Upper lobe of right lung (tissue), 1 donor: ENCODE data around the gene POU2F3. TPM values are rescaled to one million over a fixed set of nuclear protein-coding genes. Genes with fewer than 3 reads are reported as not detected.
A peak's percentile ranks its signal among the peaks of the same experiment; 100 is the strongest.

Experiments used
- ATAC-seq: fragments of 200-7000 bp; cut with Tn5 transposase; one replicate; pipeline ENCODE4 v1.9.1; 2020; ENCODE audit warnings: mild to moderate bottlenecking, moderate library complexity
- DNase-seq: peaks from one replicate; pipeline ENCODE4 v3.0.0-alpha.2; 2020
- H3K27ac ChIP-seq: fragments of 200-600 bp; one replicate; pipeline ENCODE4 v1.8.0; 2022
- H3K27me3 ChIP-seq: fragments of 200-600 bp; one replicate; pipeline ENCODE4 v1.8.0; 2022; ENCODE audit warnings: mild to moderate bottlenecking
- H3K36me3 ChIP-seq: fragments of 200-600 bp; one replicate; pipeline ENCODE4 v1.8.0; 2022
- H3K4me1 ChIP-seq: fragments of 200-600 bp; one replicate; pipeline ENCODE4 v1.8.0; 2022
- H3K4me3 ChIP-seq: fragments of 200-600 bp; one replicate; pipeline ENCODE4 v1.8.0; 2022; ENCODE audit warnings: mild to moderate bottlenecking
- H3K9me3 ChIP-seq: fragments of 200-600 bp; one replicate; pipeline ENCODE4 v1.8.0; 2022
- intact Hi-C: fragments of 100-400 bp; cut with DNase I; formaldehyde crosslinking; loops from one replicate; pipeline ENCODE4 v1.11.0; 2022
- total RNA-seq: library from RNA; stranded (reverse); fragmentation: NEBNext Ultra II Directional; extraction: Animal tissue kit (Norgen Biotek cat#: 25700); gene quantifications from one replicate; pipeline ENCODE4 v1.2.1, GENCODE V29; 2021
- TF ChIP-seq, protein P1 (sequence below): fragments of 200-600 bp; IDR thresholded peaks from one replicate; pipeline ENCODE4 v1.8.0; 2022; ENCODE audit warnings: antibody characterized with exemption
- donor health status: DM: no; HTN: yes; CAD: no; lungs with severe emphysema.

POU2F3 gene
- total RNA-seq, 1 donor from 2014 or later, result 3.0 TPM

DNA sequence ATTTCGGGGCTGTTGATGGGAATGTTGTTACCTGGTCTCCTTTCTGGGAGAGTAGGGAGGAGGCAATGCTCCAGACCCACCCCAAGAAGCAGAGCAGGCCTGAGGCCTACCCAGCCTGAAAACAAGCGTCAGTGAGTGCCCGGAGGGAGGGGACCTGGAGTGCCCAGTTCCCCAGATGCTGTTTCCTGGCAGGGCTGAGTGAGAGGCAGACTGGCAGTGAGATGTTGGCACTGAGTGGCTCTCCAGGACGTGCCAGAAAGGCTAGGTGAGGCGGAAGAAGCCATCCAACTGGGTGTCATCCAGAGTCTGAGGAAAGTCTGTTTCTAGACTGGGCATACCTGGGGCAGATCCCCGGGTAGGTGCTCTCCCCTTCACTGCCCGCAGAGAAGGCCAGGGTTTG, 1.3 kb downstream of the POU2F3 start:
- intact Hi-C loops, result no loop called here
- no peak overlapping the region for H3K27ac ChIP-seq

DNA sequence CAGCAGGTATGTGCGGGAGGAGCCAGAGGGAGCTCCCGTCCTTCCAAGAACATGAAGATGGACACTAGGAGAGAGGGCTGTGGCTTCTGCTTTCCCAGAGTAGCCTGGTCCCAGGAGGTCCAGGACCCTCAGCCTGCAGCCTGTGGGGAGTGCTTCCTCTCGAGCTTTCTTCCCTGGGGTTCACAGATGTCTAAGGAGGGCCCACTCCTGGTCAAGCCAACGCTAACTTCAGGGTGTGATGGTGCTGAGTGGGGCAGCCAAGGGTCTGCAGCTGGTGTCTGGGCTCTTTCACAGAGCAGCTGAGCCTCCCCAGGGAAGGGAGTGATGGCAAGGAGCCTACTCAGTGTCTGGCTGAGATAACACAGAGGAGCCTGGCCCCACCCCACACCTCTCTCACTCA, 3.3 kb downstream of the POU2F3 start:
- Histone ChIP-seq H3K27ac (no peak overlapping the region), H3K4me3 (no peak overlapping the region), H3K4me1 (no peaks in the 10 kb centered on the region), H3K9me3 (no peaks in the 10 kb centered on the region), H3K27me3 (peaks cover 44% of the 10 kb centered on the region), H3K36me3 (no peaks in the 10 kb centered on the region)
- TF ChIP-seq, protein P1, sequence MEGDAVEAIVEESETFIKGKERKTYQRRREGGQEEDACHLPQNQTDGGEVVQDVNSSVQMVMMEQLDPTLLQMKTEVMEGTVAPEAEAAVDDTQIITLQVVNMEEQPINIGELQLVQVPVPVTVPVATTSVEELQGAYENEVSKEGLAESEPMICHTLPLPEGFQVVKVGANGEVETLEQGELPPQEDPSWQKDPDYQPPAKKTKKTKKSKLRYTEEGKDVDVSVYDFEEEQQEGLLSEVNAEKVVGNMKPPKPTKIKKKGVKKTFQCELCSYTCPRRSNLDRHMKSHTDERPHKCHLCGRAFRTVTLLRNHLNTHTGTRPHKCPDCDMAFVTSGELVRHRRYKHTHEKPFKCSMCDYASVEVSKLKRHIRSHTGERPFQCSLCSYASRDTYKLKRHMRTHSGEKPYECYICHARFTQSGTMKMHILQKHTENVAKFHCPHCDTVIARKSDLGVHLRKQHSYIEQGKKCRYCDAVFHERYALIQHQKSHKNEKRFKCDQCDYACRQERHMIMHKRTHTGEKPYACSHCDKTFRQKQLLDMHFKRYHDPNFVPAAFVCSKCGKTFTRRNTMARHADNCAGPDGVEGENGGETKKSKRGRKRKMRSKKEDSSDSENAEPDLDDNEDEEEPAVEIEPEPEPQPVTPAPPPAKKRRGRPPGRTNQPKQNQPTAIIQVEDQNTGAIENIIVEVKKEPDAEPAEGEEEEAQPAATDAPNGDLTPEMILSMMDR, result no peak
- intact Hi-C loops, result no loop called here
- no peak for DNase-seq
- no peak for ATAC-seq

More for the DNA sequence above, 1.3 kb downstream of the POU2F3 start:
- TF ChIP-seq, protein P1, result no peak
- Histone ChIP-seq H3K4me3 (no peak overlapping the region), H3K36me3 (no peaks in the 10 kb centered on the region), H3K27me3 (peaks cover 44% of the 10 kb centered on the region), H3K4me1 (no peaks in the 10 kb centered on the region), H3K9me3 (no peaks in the 10 kb centered on the region)
- ATAC-seq (peak; percentile 75), DNase-seq (peak; percentile 78)

DNA sequence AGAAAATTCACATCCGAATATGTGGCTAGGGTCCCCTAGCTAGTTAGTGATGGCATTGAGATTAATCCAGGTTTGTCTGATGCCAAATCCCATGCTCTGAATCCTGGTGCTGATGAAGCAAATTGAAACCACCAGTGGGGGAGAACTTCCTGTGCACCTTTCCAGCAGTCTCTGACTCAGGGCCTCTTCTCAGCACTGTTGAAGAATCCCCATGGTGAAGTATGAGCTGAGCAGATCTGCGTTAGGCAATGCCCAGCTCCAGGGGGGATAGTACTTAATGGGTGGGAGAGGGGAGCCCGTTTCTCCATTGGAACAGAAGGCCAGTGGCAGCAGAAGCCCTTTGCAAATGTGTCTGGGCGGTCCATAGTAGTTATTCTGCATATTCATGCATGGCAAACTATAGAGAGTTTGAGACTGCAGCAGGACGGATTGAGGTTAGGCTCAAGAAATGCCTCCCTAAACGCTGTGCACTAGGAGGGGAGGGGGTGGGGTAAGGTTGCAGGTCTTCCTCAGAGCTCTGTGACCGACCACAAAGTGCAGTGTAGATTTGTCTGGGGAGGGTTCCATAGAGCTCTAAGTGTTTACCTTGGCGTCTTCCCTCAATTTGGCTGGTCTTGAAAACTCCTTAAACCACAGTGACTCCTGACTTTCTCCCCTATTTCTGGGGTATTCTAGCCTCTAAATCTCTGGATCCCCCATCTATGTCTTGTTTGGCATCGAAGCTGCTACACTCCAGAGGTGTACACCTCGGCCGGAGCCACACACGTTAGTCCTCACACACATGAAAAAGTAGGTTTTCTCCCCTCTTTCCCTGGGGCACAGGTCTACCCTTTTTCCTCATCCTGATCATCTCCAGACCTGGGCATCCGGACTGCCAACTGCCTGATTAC, 4.8 kb downstream of the POU2F3 start:
- TF ChIP-seq, protein P1, result no peak
- Histone ChIP-seq H3K36me3 (no peaks in the 10 kb centered on the region), H3K27ac (no peak overlapping the region), H3K27me3 (peaks cover 37% of the 10 kb centered on the region), H3K4me3 (no peak overlapping the region), H3K9me3 (no peaks in the 10 kb centered on the region), H3K4me1 (no peaks in the 10 kb centered on the region)
- no peak for DNase-seq
- ATAC-seq, result no peak
- intact Hi-C loops, result no loop called here

DNA sequence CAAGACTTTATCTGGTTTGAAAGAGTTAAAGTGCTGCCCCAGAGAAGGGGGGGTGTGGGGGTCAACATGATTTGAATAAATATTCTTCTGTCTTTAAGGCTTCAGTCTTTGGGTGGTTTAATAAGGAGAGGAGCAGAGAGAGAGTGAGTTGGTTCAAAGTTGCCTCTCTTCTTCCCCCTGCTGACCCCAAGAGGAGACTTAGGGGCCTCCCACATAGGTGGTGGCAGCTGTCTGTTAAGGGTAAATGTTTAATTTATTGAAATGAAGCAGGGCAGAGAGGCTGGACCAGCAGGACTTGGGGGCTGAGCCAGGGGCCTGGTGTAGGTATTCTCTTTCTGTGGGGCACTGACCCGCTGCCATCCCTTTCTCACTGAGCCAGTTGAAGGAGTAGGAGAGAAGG, 5.5 kb downstream of the POU2F3 start:
- H3K27me3 ChIP-seq, result peaks cover 30% of the 10 kb centered on the region
- intact Hi-C loops, result no loop called here

DNA sequence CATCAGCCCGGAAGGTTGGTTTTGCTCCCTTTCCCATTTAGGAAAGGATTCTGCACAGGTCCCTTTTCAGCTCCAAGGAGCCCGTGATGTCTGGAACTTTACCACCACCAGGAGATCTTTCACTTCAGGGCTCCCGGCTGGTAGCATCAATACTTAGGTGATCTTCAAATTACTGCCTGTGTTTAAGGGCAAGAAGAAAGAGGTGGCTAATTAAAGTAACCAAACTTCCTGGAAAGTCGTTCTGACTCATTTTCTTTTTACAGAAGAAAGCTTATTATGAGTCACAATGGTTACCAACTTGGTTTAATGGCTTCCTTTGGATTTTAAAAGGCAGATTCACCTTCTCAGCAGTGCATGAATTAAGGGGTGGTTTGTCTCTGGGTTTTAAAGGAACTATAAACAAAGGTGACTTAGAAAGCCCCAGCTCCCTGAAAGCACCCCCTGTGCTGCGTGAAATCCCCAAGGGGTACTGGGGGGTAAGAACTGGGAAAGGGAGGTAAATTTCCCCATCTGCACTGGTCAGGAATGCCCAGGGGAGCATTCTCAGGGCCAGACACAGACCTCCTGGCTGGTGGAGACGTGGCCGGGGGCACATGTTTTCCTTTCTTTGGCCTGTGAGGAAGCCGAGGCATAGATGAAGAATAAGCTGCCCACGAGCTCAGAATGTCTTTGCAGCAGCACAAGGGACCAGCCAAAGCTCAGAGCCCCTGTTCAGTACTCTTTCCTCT, 8.8 kb downstream of the POU2F3 start:
- Histone ChIP-seq H3K9me3 (no peaks in the 10 kb centered on the region), H3K4me3 (no peak overlapping the region), H3K27ac (no peak overlapping the region), H3K4me1 (no peaks in the 10 kb centered on the region), H3K36me3 (no peaks in the 10 kb centered on the region), H3K27me3 (peaks cover 5% of the 10 kb centered on the region)
- ATAC-seq, result no peak
- TF ChIP-seq, protein P1, result no peak
- intact Hi-C loops, result no loop called here
- no peak for DNase-seq

More for the DNA sequence above, 5.5 kb downstream of the POU2F3 start:
- no peaks in the 10 kb centered on the region for H3K4me1 ChIP-seq
- DNase-seq (no peak), ATAC-seq (no peak)
- no peaks in the 10 kb centered on the region for H3K36me3 ChIP-seq
- no peak overlapping the region for H3K27ac ChIP-seq
- TF ChIP-seq, protein P1, result no peak
- no peak overlapping the region for H3K4me3 ChIP-seq
- H3K9me3 ChIP-seq, result no peaks in the 10 kb centered on the region
